Suppressor macrophage treated with lipopolysaccharide for 4 hours (primary cell): ENCODE measurements around the gene SOS1.
A peak's percentile ranks its signal among the peaks of the same experiment; 100 is the strongest.
"Not testable (repeated sequence)": the region's sequence is repeated elsewhere in the genome, so short reads cannot be mapped to it uniquely, and the experiment has no call there.

Experiments used
- DNase-seq: peaks from one replicate; pipeline ENCODE4 v3.0.0-alpha.2; 2020

Gene SOS1

DNA sequence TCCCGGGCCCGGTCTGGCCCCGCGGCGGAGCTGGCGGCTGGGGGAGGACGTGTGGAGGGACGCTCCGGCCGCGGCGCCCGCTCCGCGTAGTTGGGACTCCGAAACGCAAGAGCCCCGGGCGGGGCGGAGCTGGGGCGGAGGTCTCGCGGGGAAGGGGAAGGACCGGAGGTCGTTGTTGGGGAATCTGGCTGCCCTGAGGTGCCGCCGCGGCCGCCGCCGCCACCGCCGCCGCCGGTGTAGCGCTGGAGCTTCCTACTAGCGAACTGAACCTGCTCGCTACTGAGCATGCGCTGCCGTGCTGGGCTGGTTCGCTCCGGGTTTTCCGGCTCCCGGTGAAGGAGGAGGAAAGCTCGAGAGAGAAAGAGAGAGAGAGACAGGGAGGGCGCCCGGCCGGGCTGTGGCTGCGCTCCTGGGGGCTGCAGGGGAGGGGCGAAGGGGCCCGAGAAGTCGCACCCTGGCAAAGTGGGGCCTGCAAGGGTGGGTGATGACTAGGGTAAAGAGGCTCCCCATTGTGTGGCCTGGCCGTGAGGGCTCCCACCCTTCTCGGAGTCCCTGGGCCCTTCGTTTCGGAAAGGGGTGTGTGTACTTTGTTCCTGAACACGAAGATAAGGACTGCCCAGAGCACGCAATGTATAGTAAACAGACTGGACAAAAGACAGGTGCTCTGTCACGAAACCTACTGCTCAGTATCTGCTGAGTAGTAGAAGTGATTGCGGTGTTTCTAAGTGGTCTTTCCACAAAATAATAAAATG, at the start of gene SOS1:
Gene SOS1, minus strand, starts transcription at position 281 of the 752 bp plus-strand sequence. CDS start 629 bp downstream, outside the sequence.
- DNase-seq = peak; percentile 96

GRCh38 chr2:39164089-39164488, 43.2 kb upstream of the SOS1 start:
- peak; percentile 58 for DNase-seq

GRCh38 chr2:39160982-39161381, 40.1 kb upstream of the SOS1 start:
- DNase-seq = no peak

DNA sequence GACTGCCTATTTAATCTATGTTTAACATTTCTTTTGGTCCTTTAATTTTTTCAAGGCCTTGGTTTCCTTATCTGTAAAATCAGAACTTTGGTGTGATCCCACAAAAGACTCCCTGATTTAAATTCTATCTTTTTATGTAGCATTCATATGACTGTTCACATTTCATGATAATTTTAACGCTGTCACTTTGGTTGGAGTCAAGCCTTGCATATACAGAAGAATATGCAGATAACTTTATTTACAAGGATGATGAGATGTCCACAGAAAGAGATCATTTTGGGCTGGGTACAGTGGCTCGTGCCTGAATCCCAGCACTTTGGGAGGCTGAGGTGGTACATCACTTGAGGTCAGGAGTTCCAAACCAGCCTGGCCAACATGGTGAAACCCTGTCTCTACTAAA, 38.4 kb upstream of the SOS1 start:
- DNase-seq = no peak

DNA sequence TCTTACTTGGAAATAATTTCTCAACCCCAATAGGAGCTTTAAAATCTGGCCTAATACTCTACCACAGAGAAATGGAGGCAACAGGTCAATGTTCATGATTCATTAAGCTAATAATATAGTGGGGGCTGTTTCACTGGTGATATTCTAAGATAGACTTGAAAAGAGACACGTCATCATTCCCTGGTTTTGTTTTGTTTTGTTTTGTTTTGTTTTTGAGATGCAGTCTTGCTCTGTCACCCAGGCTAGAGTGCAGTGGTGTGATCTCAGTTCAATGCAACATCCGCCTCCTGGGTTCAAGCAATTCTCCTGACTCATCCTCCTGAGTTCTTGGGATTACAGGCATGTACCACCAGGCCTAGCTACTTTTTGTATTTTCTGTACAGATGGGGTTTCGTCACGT, 37.5 kb upstream of the SOS1 start:
- peak; percentile 10 for DNase-seq

DNA sequence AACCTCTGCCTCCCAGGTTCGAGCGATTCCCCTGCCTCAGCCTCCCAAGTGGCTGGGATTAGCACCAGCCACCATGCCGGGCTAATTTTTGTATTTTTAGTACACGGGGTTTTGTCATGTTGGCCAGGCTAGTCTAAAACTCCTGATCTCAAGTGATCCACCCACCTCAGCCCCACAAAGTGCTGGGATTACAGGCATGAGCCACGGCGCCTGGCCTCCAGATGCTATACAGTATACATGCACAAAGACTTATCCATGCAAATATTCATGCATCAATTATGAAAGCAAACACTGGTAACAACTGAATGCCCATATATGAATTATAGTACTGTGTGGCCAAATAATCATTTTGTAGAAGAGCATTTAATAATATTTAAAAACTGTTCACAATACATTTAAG, 36.0 kb upstream of the SOS1 start:
- DNase-seq = no peak

DNA sequence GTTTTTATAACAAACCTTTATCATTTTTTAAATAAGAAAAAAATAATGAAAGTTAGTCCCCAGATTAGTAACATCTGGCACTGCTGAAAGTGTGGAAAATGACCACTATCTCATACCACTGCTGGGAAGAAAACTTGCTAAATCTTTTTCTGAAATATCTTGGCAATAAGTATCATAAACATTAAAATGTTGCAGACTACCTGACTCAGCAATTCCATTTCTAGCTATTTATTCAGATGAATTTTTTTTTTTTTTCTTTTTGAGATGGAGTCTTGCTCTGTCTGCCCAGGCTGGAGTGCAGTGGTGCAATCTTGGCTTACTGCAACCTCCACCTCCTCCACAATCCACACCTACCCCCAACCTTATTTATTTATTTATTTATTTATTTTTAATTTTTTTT, 35.3 kb upstream of the SOS1 start:
- no peak for DNase-seq

GRCh38 chr2:39155573-39155972, 34.7 kb upstream of the SOS1 start:
- not testable (repeated sequence) for DNase-seq

GRCh38 chr2:39154944-39155343, 34.1 kb upstream of the SOS1 start:
- no peak for DNase-seq

DNA sequence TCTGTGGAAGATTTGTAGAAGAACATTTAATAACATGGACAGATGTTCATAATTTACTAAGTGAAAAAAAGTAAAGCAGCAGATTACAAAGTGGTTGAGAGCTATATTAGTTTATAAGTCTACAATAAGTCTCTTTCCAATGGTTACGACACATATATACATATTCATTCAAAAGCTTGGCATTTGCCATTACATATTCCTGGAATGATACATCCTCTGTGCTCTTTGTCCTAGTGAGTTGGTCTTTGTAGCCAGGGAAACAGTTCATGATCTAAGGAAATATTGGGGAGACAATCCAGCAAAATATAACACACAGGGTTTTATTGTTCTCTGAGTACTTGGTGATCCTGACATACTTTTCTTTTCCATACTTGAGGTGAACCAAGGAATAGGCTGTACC, 32.5 kb upstream of the SOS1 start:
- DNase-seq = no peak

GRCh38 chr2:39152504-39152903, 31.7 kb upstream of the SOS1 start:
- DNase-seq = no peak

- no peak for DNase-seq
Observed at GRCh38 chr2:39150890-39151497, 30.1 kb upstream of the SOS1 start.

DNA sequence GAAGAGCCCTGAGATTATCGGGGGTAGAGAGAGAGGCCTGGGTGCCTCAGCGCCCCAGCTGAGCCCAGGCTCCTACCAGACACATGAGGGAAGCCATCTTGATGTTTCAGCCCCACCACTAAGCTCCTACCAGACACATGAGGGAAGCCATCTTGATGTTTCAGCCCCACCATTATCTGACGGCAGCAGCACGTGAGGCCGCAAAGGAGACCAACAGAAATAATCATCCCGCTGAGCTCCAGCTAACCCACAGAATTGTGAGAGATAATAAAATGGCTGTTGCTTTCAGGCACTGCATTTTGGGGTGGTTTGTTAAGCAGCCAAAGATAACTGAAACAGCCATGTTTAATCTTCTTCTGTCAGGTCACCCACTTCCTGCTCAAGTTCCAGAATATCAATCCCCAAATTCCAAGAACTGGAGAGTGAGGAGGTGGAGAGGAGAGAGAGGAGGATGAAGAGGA, 29.3 kb upstream of the SOS1 start:
- DNase-seq = no peak

- DNase-seq = no peak
Observed at GRCh38 chr2:39146630-39147029, 25.8 kb upstream of the SOS1 start.

GRCh38 chr2:39145906-39146421, 25.1 kb upstream of the SOS1 start:
- DNase-seq = no peak

DNA sequence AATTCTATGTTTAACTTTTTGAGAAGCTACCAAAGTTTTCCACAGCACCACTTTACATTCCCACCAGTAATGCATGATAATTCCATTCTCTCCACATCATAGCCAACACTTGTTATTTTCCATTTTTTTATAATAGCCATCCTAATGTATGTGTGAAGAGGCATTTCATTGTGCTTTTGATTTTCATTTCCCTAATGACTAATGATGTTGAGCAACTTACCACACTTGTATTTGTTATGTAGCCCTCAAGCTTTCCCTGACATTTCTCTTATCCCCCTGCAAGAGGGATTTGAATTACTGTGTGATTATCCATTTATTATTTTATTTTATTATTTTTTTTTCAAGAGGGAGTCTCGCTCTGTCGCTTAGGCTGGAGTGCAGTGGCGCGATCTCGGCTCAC, 23.6 kb upstream of the SOS1 start:
- DNase-seq = peak; percentile 72

- DNase-seq = no peak
Observed at GRCh38 chr2:39142904-39143605, 22.2 kb upstream of the SOS1 start.

GRCh38 chr2:39141334-39142271, 20.8 kb upstream of the SOS1 start:
- peak; percentile 83 for DNase-seq

DNA sequence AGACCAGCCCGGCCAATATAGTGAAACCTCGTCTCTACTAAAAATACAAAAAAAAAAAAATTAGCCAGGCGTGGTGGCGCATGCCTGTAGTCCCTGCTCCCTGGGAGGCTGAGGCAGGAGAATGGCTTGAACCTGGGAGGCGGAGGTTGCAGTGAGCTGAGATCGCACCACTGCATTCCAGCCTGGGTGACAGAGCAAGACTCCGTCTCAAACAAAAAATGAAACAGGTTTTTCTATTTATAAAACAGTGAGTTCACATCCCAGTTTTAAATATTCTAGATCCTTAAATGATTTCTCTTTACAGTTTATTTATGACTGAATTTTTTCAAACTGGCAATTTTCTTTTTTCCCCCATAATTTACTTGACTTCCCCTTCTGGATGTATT, 20.1 kb upstream of the SOS1 start:
- not testable (repeated sequence) for DNase-seq

GRCh38 chr2:39140322-39140847, 19.5 kb upstream of the SOS1 start:
- peak; percentile 76 for DNase-seq

- no peak for DNase-seq
Observed at GRCh38 chr2:39139511-39140237, 18.8 kb upstream of the SOS1 start.

DNA sequence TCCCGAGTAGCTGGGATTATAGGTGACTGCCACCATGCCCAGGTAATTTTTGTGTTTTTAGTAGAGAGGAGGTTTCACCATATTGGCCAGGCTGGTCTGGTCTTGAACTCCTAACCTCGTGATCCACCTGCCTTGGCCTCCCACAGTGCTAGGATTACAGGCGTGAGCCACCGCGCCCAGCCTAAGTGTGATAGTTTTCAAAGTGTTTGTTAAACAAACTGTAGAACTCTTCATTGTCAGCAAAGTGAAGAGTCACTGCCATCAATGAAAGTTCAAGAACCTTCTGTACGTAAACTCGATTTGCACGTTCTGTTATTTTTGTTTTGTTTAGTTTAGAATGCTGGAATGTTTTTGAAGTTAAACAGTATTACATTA, 18.0 kb upstream of the SOS1 start:
- no peak for DNase-seq
